GM12878 (cell line): Measurements from ENCODE around the gene MTM1. TPM values are rescaled to one million over a fixed set of nuclear protein-coding genes. Genes with fewer than 3 reads are reported as not detected.

Experiments
- ATAC-seq: fragments of 200-7000 bp; cut with Tn5 transposase; 3 replicates; pipeline ENCODE4 v1.9.1; 2020; ENCODE audit warnings: mild to moderate bottlenecking, moderate library complexity
- BruUV-seq: library from RNA; stranded (reverse); fragments of 400-500 nt; replicated peaks from 2 replicates; lab custom pipeline; 2021; lab: Mats Ljungman, UMichigan
- CTCF ChIA-PET: fragments of 300-600 bp; sonication (Branson Sonifier 250); formaldehyde crosslinking; extraction: SDS; loops from one replicate; lab custom pipeline; 2021; ENCODE audit warnings: inconsistent platforms; lab: Yijun Ruan, JAX
- POLR2A ChIA-PET: fragments of 350-600 bp; formaldehyde crosslinking; extraction: SDS; loops from one replicate; lab custom pipeline; 2021; ENCODE audit warnings: inconsistent platforms; lab: Charles Lee
- RAD21 ChIA-PET: fragments of 300-600 bp; sonication (Branson Sonifier 250); formaldehyde crosslinking; loops from one replicate; lab custom pipeline; 2023; ENCODE audit warnings: antibody characterized with exemption; ENCODE audit not compliant: unreplicated experiment; lab: Charles Lee
- SMC1A ChIA-PET: fragments of 300-600 bp; sonication (Branson Sonifier 250); formaldehyde crosslinking; loops from one replicate; lab custom pipeline; 2023; ENCODE audit not compliant: unreplicated experiment, uncharacterized antibody; lab: Charles Lee
- DNase-seq: peaks from one replicate; pipeline ENCODE4 v3.0.0-alpha.2; 2011; ENCODE audit warnings: low read depth, low spot score
- FAIRE-seq: peaks from 3 replicates; lab custom pipeline; 2011; peaks lifted over from hg19 to GRCh38; lab: Jason Lieb, UNC
- H2AFZ ChIP-seq: 2 replicates; pipeline ENCODE4 v1.6.0; 2011; ENCODE audit warnings: low read depth, low read length, control low read depth; ENCODE audit not compliant: control insufficient read depth
- H3K27ac ChIP-seq: 2 replicates; pipeline ENCODE4 v1.5.1; 2011; ENCODE audit warnings: control low read depth; ENCODE audit not compliant: control insufficient read depth, insufficient read depth
- H3K27me3 ChIP-seq, 2 experiments: replicated peaks in 1 of 2; 2 replicates each; pipeline versions ENCODE4 v1.6.0 to v1.6.1; 2011; ENCODE audit warnings: low read length in 1 of 2; ENCODE audit not compliant: control insufficient read depth in 2 of 2, insufficient read depth in 2 of 2
- H3K36me3 ChIP-seq, 2 experiments: 2 replicates each; pipeline ENCODE4 v1.5.1; 2011; ENCODE audit warnings: low read length in 1 of 2; ENCODE audit not compliant: control insufficient read depth in 2 of 2, insufficient read depth in 2 of 2
- H3K4me1 ChIP-seq: 2 replicates; pipeline ENCODE4 v1.6.1; 2011; ENCODE audit warnings: mild to moderate bottlenecking, low read length, moderate library complexity, mixed read lengths; ENCODE audit not compliant: control insufficient read depth, insufficient read depth
- H3K4me2 ChIP-seq: 2 replicates; pipeline ENCODE4 v1.6.0; 2011; ENCODE audit warnings: control low read depth; ENCODE audit not compliant: control insufficient read depth, insufficient read depth
- H3K4me3 ChIP-seq: fragments of 200-600 bp; sonication (generic); 2 replicates; pipeline ENCODE4 v1.5.1; 2016
- H3K79me2 ChIP-seq: 2 replicates; pipeline ENCODE4 v1.6.0; 2011; ENCODE audit warnings: low read length; ENCODE audit not compliant: control insufficient read depth, insufficient read depth
- H3K9ac ChIP-seq: 2 replicates; pipeline ENCODE4 v1.8.0; 2011; ENCODE audit warnings: low read length, control low read depth, mixed read lengths; ENCODE audit not compliant: control insufficient read depth, insufficient read depth
- H3K9me3 ChIP-seq: replicated peaks from 3 replicates; pipeline ENCODE4 v1.5.1; 2011; ENCODE audit warnings: mild to moderate bottlenecking, low read length; ENCODE audit not compliant: control insufficient read depth, insufficient read depth
- H4K20me1 ChIP-seq: 2 replicates; pipeline ENCODE4 v1.6.0; 2011; ENCODE audit not compliant: control insufficient read depth, insufficient read depth
- CTCF ChIP-seq, 3 experiments: IDR thresholded peaks in 2 of 3; conservative IDR thresholded peaks in 1 of 3; 2 replicates each; pipeline ENCODE4 v1.5.1; 2011; ENCODE audit warnings: low read depth in 3 of 3, low read length in 3 of 3, mild to moderate bottlenecking in 3 of 3, control low read depth in 2 of 3, moderate library complexity in 2 of 3, inconsistent platforms in 1 of 3, mixed read lengths in 1 of 3; ENCODE audit not compliant: control insufficient read depth in 2 of 3, insufficient read depth in 1 of 3; ENCODE audit errors: extremely low read depth in 1 of 3
- RAD21 ChIP-seq: IDR thresholded peaks from 2 replicates; pipeline ENCODE4 v1.6.1; 2011; ENCODE audit warnings: mild to moderate bottlenecking, low read depth, low read length, moderate library complexity; ENCODE audit not compliant: insufficient read depth
- SMC3 ChIP-seq: IDR thresholded peaks from 2 replicates; pipeline ENCODE4 v1.6.1; 2011; ENCODE audit warnings: low read length, improper control_type of control experiment, borderline replicate concordance
- STAT3 ChIP-seq: IDR thresholded peaks from 2 replicates; pipeline ENCODE4 v1.6.1; 2011; ENCODE audit warnings: low read depth, low read length, improper control_type of control experiment
- YY1 ChIP-seq: IDR thresholded peaks from 2 replicates; pipeline ENCODE4 v1.6.1; 2011; ENCODE audit warnings: low read depth, mild to moderate bottlenecking, low read length
- WGBS: methylation state at CpG from one replicate; pipeline ENCODE4 v1.1.6; 2016; ENCODE audit warnings: low lambda C conversion rate; ENCODE audit not compliant: insufficient replicate concordance, insufficient coverage; ENCODE audit errors: missing lambda C conversion rate; 5-methylcytosine and 5-hydroxymethylcytosine counted together
- in situ Hi-C: fragments of 300-500 bp; cut with MboI; formaldehyde crosslinking; loops from 9 replicates; pipeline ENCODE4 v1.14.3; 2018; ENCODE audit warnings: mixed read lengths
- intact Hi-C: fragments of 100-400 bp; cut with micrococcal nuclease; formaldehyde crosslinking; loops from one replicate; pipeline ENCODE4 v1.14.2; 2022; ENCODE audit not compliant: unreplicated experiment
- polyA plus RNA-seq, 11 experiments: library from polyadenylated mRNA; depleted of rRNA in 4 of 11; unstranded in 6 of 11; stranded (reverse) in 5 of 11; fragments of >200 nt; fragmentation: Nextera tagmentation in 4 of 11; fragmentation: Illumina TruSeq in 1 of 11; extraction: Ambion mirVana in 4 of 11; extraction: Trizol in 1 of 11; gene quantifications; 1 replicate in 1 of 11; 2 replicates in 10 of 11; pipeline versions ENCODE4 v1.2.1 to v1.2.3, GENCODE V29; 2011 to 2016; ENCODE audit warnings: inconsistent platforms in 2 of 11, missing spikeins in 2 of 11, low read depth in 1 of 11
- total RNA-seq, 4 experiments: library from RNA; depleted of rRNA in 3 of 4; stranded (reverse); fragments of >200 nt in 3 of 4; fragmentation: Illumina TruSeq in 1 of 4; extraction: Trizol in 1 of 4; gene quantifications; 2 replicates each; pipeline versions ENCODE4 v1.2.1 to v1.2.3, GENCODE V29; 2013 to 2021
- TF ChIP-seq, protein P1 (sequence below): IDR thresholded peaks from 2 replicates; pipeline ENCODE4 v1.6.1; 2011; ENCODE audit warnings: low read depth, mild to moderate bottlenecking, low read length, moderate library complexity, borderline replicate concordance; ENCODE audit errors: extremely low read depth

The MTM1 gene
- total and polyA plus RNA-seq, 10 of the 15 experiments (the other 5 are each of a cell fraction or from before 2014, with no cell fraction given), result 3.9 to 13.3 (median 8.4) TPM

- Histone ChIP-seq H3K4me1 (no peaks in the 10 kb centered on the region), H3K79me2 (no peaks in the 10 kb centered on the region), H3K4me2 (no peak overlapping the region), H3K27ac (no peak overlapping the region), H3K9me3 (no peaks in the 10 kb centered on the region), H3K4me3 (no peak overlapping the region), H2AFZ (no peak overlapping the region), H3K27me3 (no peaks in the 10 kb centered on the region), H3K36me3 (no peaks in the 10 kb centered on the region), H3K9ac (no peak overlapping the region), H4K20me1 (no peaks in the 10 kb centered on the region)
- TF ChIP-seq STAT3, result no peak
- peak; percentile 73; the same call in 1 of the 2 replicates for TF ChIP-seq SMC3
- TF ChIP-seq, protein P1, sequence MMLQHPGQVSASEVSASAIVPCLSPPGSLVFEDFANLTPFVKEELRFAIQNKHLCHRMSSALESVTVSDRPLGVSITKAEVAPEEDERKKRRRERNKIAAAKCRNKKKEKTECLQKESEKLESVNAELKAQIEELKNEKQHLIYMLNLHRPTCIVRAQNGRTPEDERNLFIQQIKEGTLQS, result no peak
- 0 out of 2 replicates have a peak, but pooled peaks have one; percentile 38 for TF ChIP-seq YY1
- TF ChIP-seq RAD21, result peak; percentile 66
- peak; percentile 62 to 77 (median 75) for TF ChIP-seq CTCF (IDR thresholded peaks at IDR 0.05 in 2 of 3, conservative IDR thresholded peaks at IDR 0.05 in 1 of 3; ENCODE audit: control insufficient read depth in 2 of 3, extremely low read depth in 1 of 3, insufficient read depth in 1 of 3, low read depth in 3 of 3, low read length in 3 of 3)
- intact Hi-C loops, result loop anchor here (5.0 kb wide), 1 partner anchor 626 kb away; no protein-coding TSS in a partner anchor
- ATAC-seq (peak; percentile 76), FAIRE-seq (no peak), DNase-seq (no peak)
- RAD21 ChIA-PET, result interaction anchor here (1.0 kb wide), 2 partner anchors 137 to 138 kb away, joined by 3 to 5 read pairs; no protein-coding TSS in a partner anchor
- SMC1A ChIA-PET, result interaction anchor here (0.7 to 2.1 kb wide), 8 partner anchors 10 to 617 kb away, joined by 3 to 10 read pairs (median 3); no protein-coding TSS in a partner anchor
- CTCF ChIA-PET, result interaction anchor here (0.6 to 2.6 kb wide), 21 partner anchors 9 to 198 kb away, joined by 3 to 16 read pairs (median 5); no protein-coding TSS in a partner anchor
- BruUV-seq, result no TSS peak
- 49% methylated on average over 8 of the region's 8 CpGs for WGBS
- in situ Hi-C loops, result no loop called here
- POLR2A ChIA-PET, result no interaction called here
Measured at GRCh38 chrX:150587585-150588503, 19.4 kb downstream of the MTM1 start.
